Measurements from ENCODE around the gene GRIN2B. TPM values are rescaled to one million over a fixed set of nuclear protein-coding genes. Genes with fewer than 3 reads are reported as not detected.

Gene GRIN2B
- total and polyA plus RNA-seq, 7 donors: under 0.01 to 0.69 (median under 0.01) TPM; not detected in 2

GRCh38 chr12:13940335-13940865 is 41.0 kb downstream of the GRIN2B start:
- WGBS, 2 donors: 69 to 76% methylated on average over 7 of the region's 7 CpGs
- DNase-seq: no peak
- Histone ChIP-seq H3K9me3 (peaks cover 0 to 4% (median under 1%) of the 10 kb centered on the region in 4 donors), H3K36me3 (no peaks in the 10 kb centered on the region), H3K27ac (no peak overlapping the region), H3K4me1 (no peaks in the 10 kb centered on the region), H3K4me3 (no peak overlapping the region), H3K27me3 (no peaks in the 10 kb centered on the region)
- intact Hi-C loops (cut with DNase I): no loop called here
- TF ChIP-seq POLR2AphosphoS5 (IDR thresholded peaks at IDR 0.05): no peak
- TF ChIP-seq POLR2A (IDR thresholded peaks at IDR 0.05): no peak
- no peak for TF ChIP-seq EP300 (IDR thresholded peaks at IDR 0.05)
- TF ChIP-seq, protein P1, sequence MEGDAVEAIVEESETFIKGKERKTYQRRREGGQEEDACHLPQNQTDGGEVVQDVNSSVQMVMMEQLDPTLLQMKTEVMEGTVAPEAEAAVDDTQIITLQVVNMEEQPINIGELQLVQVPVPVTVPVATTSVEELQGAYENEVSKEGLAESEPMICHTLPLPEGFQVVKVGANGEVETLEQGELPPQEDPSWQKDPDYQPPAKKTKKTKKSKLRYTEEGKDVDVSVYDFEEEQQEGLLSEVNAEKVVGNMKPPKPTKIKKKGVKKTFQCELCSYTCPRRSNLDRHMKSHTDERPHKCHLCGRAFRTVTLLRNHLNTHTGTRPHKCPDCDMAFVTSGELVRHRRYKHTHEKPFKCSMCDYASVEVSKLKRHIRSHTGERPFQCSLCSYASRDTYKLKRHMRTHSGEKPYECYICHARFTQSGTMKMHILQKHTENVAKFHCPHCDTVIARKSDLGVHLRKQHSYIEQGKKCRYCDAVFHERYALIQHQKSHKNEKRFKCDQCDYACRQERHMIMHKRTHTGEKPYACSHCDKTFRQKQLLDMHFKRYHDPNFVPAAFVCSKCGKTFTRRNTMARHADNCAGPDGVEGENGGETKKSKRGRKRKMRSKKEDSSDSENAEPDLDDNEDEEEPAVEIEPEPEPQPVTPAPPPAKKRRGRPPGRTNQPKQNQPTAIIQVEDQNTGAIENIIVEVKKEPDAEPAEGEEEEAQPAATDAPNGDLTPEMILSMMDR (IDR thresholded peaks at IDR 0.05): no peak

DNA sequence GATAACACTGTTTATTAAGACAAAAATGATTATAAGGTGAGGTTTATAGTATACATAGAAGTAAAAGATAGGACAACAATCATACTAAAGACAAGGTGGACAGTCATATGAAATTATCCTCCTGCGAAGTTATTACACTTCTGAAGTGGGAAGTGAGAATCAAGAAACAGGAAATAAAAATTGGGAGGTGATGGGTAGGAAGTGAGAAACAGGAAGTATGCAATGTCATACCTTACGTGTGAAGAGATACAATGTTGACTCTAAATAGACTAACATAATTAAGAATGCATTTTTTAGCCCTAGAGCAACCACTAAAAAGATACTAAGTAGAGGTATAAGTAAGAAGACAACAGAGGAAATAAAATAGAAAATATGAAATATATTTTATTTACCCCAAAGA is 43.7 kb downstream of the GRIN2B start:
- Histone ChIP-seq H3K9me3 (peaks cover 0 to 4% (median under 1%) of the 10 kb centered on the region in 4 donors), H3K27me3 (no peaks in the 10 kb centered on the region), H3K4me1 (no peaks in the 10 kb centered on the region), H3K27ac (no peak overlapping the region), H3K36me3 (no peaks in the 10 kb centered on the region), H3K4me3 (no peak overlapping the region)
- no peak for TF ChIP-seq POLR2AphosphoS5 (IDR thresholded peaks at IDR 0.05)
- TF ChIP-seq, protein P1 (IDR thresholded peaks at IDR 0.05): no peak
- TF ChIP-seq POLR2A (IDR thresholded peaks at IDR 0.05): no peak
- no peak for TF ChIP-seq EP300 (IDR thresholded peaks at IDR 0.05)
- 74 to 80% methylated on average over 2 of the region's 2 CpGs for WGBS, 2 donors
- intact Hi-C loops (cut with DNase I): no loop called here
- no peak for DNase-seq

GRCh38 chr12:13935169-13935568 is 46.2 kb downstream of the GRIN2B start:
- no peak for DNase-seq
- Histone ChIP-seq H3K9me3 (peaks cover 0 to 4% (median under 1%) of the 10 kb centered on the region in 4 donors), H3K4me3 (no peak overlapping the region), H3K4me1 (no peaks in the 10 kb centered on the region), H3K27me3 (no peaks in the 10 kb centered on the region), H3K36me3 (no peaks in the 10 kb centered on the region), H3K27ac (no peak overlapping the region)
- intact Hi-C loops (cut with DNase I): no loop called here
- TF ChIP-seq EP300 (IDR thresholded peaks at IDR 0.05): no peak
- no peak for TF ChIP-seq POLR2A (IDR thresholded peaks at IDR 0.05)
- 44 to 48% methylated on average over 2 of the region's 2 CpGs for WGBS, 2 donors

Measured in sigmoid colon (tissue), 7 donors.